Coronary artery (tissue), 2 donors: ENCODE data around the gene HADHA.
A peak's percentile ranks its signal among the peaks of the same experiment; 100 is the strongest.
"Not testable (repeated sequence)": the region's sequence is repeated elsewhere in the genome, so short reads cannot be mapped to it uniquely, and the experiment has no call there.

ENCODE experiments used
- DNase-seq: peaks from one replicate; pipeline ENCODE4 v3.0.0-alpha.2; 2017; ENCODE audit warnings: low spot score
- H3K27ac ChIP-seq, 2 donors: fragments of 200-600 bp; sonication (generic); one replicate each; pipeline ENCODE4 v1.5.1; 2016 to 2019
- H3K4me3 ChIP-seq: fragments of 200-600 bp; sonication (generic); 2 replicates; pipeline ENCODE4 v1.5.1; 2016; ENCODE audit warnings: mild to moderate bottlenecking, moderate library complexity
- TF ChIP-seq, protein P1 (sequence below): fragments of 200-600 bp; sonication (generic); IDR thresholded peaks from one replicate; pipeline ENCODE4 v1.5.1; 2019; ENCODE audit warnings: antibody characterized with exemption

The HADHA gene

DNA sequence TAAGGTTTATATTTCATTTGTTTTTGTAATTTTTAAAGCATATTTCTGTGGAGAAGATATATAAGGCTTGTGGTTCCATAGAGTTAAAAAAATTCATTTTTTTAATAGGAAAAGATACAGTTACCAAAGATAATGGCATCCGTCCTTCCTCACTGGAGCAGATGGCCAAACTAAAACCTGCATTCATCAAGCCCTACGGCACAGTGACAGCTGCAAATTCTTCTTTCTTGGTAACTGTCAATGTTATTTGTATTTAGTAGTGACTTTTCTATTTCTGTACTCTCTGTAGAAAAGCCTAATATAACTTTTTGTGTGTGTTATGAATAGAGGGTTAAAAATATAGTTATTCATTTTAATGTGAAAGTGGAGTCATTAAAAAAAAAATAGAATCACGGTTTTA is 35.5 kb upstream of the HADHA start:
- no peak overlapping the region for H3K27ac ChIP-seq
- H3K4me3 ChIP-seq = no peak overlapping the region
- DNase-seq = no peak
- TF ChIP-seq, protein P1, sequence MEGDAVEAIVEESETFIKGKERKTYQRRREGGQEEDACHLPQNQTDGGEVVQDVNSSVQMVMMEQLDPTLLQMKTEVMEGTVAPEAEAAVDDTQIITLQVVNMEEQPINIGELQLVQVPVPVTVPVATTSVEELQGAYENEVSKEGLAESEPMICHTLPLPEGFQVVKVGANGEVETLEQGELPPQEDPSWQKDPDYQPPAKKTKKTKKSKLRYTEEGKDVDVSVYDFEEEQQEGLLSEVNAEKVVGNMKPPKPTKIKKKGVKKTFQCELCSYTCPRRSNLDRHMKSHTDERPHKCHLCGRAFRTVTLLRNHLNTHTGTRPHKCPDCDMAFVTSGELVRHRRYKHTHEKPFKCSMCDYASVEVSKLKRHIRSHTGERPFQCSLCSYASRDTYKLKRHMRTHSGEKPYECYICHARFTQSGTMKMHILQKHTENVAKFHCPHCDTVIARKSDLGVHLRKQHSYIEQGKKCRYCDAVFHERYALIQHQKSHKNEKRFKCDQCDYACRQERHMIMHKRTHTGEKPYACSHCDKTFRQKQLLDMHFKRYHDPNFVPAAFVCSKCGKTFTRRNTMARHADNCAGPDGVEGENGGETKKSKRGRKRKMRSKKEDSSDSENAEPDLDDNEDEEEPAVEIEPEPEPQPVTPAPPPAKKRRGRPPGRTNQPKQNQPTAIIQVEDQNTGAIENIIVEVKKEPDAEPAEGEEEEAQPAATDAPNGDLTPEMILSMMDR = no peak

DNA sequence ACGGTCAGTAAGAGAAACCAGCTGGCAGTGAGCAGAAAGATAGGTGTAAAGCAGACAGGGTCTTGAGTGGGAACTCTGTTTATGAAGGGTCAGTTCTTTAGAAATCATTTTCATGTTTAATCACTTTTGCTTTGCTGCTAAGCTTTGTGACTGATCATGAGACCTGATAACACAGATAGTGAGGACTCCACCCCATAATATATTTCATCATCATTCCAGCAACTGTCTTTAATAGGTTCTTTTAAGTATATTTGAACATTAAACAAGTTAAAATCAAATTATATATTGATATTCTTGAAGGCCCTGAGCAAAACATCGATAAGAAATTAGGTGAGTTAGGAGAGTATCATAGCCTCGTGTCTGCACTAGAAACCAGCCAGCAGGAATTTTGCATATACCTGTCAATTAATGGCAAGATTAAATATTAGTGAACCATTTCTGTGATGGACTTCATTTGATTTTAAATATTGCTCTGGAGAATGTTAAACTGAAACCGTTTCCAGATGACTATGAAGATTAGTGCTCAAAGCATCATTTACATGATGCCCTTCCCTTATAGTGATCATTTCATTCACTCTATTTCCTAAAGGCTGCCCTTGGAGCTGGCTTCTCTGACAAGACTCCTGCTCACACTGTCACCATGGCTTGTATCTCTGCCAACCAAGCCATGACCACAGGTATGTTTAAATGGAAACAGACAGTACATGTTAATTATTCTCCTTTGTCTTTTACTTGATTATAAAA is 32.2 kb upstream of the HADHA start:
- TF ChIP-seq, protein P1 = no peak
- Histone ChIP-seq H3K27ac (no peak overlapping the region), H3K4me3 (no peak overlapping the region)
- no peak for DNase-seq

DNA sequence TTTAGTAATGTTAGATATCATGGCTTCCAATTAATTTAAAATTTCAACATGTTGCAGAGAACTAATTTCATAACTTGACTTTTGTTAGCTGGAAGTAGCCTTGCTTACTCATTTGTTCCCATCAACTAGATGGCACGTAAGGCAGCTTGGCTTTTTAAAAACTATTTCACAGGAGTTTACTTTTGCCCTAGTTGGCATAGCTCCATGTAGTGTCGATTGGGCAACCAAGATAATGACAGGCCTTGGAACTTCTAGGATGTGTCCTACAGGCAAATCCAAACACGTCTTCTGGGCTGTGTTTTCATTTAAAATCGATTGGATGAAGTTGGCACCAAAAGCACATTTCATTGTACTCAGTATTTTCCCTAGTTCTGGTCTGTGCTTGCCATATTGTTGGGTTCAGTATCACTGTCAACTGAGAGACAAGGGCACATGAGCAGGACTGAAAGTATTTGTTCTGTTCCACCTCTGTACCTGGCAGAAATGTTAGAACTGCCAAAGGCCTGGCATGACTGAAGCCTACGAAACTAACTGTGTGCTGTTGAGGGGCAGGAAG is 29.7 kb upstream of the HADHA start:
- Histone ChIP-seq H3K27ac (peak overlapping the region; percentile 63 to 92), H3K4me3 (peak overlapping the region; percentile 59)
- TF ChIP-seq, protein P1 = no peak
- peak; percentile 91 for DNase-seq

DNA sequence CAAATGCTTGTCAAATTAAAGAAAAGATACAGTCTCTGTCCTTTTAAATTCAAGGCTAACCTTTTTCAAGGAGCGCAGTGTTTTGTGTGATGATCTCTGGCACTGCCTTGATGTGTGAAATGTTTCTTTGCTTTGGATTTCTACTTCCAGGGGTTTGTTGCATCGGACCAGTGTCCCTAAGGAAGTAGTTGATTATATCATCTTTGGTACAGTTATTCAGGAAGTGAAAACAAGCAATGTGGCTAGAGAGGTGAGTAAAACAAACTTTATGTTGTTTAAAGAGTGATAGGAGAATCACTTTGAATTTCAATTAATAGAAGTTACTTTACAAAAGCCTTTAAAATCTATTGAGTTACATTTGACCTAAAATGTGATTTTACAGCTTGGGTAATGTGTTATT is 29.1 kb upstream of the HADHA start:
- peak overlapping the region; percentile 63 to 92 for H3K27ac ChIP-seq
- no peak overlapping the region for H3K4me3 ChIP-seq
- DNase-seq = no peak
- TF ChIP-seq, protein P1 = no peak

- Histone ChIP-seq H3K27ac (peak overlapping the region in 1 of 2 donors; percentile 38), H3K4me3 (no peak overlapping the region)
- DNase-seq = no peak
- TF ChIP-seq, protein P1 = no peak
These were observed 25.9 kb upstream of the HADHA start for GRCh38 chr2:26270373-26270772.

GRCh38 chr2:26269571-26270158 is 25.2 kb upstream of the HADHA start:
- H3K27ac ChIP-seq = peak overlapping the region in 1 of 2 donors; percentile 38
- H3K4me3 ChIP-seq = no peak overlapping the region
- DNase-seq = no peak
- TF ChIP-seq, protein P1 = no peak

GRCh38 chr2:26268670-26269385 is 24.4 kb upstream of the HADHA start:
- peak overlapping the region in 1 of 2 donors; percentile 62 for H3K27ac ChIP-seq
- H3K4me3 ChIP-seq, DNase-seq: not testable (repeated sequence)
